Activated CD4-positive, alpha-beta memory T cell treated with anti-CD3 and anti-CD28 coated beads for 36 hours (primary cell): ENCODE measurements around the gene CEACAM16. TPM values are rescaled to one million over a fixed set of nuclear protein-coding genes. Genes with fewer than 3 reads are reported as not detected.
A peak's percentile ranks its signal among the peaks of the same experiment; 100 is the strongest.

Source experiments
- CTCF ChIA-PET: fragments of 350-600 bp; sonication (Branson Sonifier 250); formaldehyde crosslinking; loops from one replicate; lab custom pipeline; 2021; ENCODE audit warnings: antibody characterized with exemption, inconsistent platforms; lab: Charles Lee
- POLR2A ChIA-PET: fragments of 350-600 bp; sonication (Branson Sonifier 250); formaldehyde crosslinking; loops from one replicate; lab custom pipeline; 2021; ENCODE audit warnings: antibody characterized with exemption; lab: Charles Lee
- DNase-seq: peaks from one replicate; pipeline ENCODE4 v3.0.0-alpha.2; 2020
- H3K27ac Mint-ChIP-seq: one replicate; pipeline ENCODE4 v1.8.0; 2021; ENCODE audit warnings: mixed read lengths
- H3K27me3 Mint-ChIP-seq: one replicate; pipeline ENCODE4 v1.8.0; 2021; ENCODE audit warnings: mixed read lengths
- H3K36me3 Mint-ChIP-seq: one replicate; pipeline ENCODE4 v1.8.0; 2021; ENCODE audit warnings: mixed read lengths
- H3K4me1 Mint-ChIP-seq: one replicate; pipeline ENCODE4 v1.8.0; 2021; ENCODE audit warnings: low read depth, mixed read lengths
- H3K4me3 Mint-ChIP-seq: one replicate; pipeline ENCODE4 v1.8.0; 2021; ENCODE audit warnings: mild to moderate bottlenecking, mixed read lengths
- H3K9me3 Mint-ChIP-seq: one replicate; pipeline ENCODE4 v1.8.0; 2021; ENCODE audit warnings: mixed read lengths
- intact Hi-C: fragments of 100-400 bp; cut with micrococcal nuclease; formaldehyde crosslinking; loops from one replicate; pipeline ENCODE4 v1.15.1; 2023
- total RNA-seq, 2 experiments: library from RNA; stranded (reverse); gene quantifications; one replicate each; pipeline ENCODE4 v1.2.3, GENCODE V29; 2021

The CEACAM16 gene
- not detected for total RNA-seq

GRCh38 chr19:44698492-44699201 lies at the start of gene CEACAM16:
Gene CEACAM16, plus strand, starts transcription at chr19:44699151. Its CDS starts 2,306 bp downstream, at chr19:44701457.
- Mint-ChIP-seq H3K36me3 (no peaks in the 10 kb centered on the region), H3K4me1 (peaks cover 6% of the 10 kb centered on the region), H3K27me3 (no peaks in the 10 kb centered on the region), H3K27ac (no peak within 1 kb of the TSS), H3K4me3 (no peak within 1 kb of the TSS), H3K9me3 (no peaks in the 10 kb centered on the region)
- POLR2A ChIA-PET, result no interaction called here
- CTCF ChIA-PET, result no interaction called here
- intact Hi-C loops, result no loop called here
- DNase-seq, result no peak

GRCh38 chr19:44649578-44650145 lies 49.3 kb upstream of the CEACAM16 start:
- Mint-ChIP-seq H3K36me3 (peaks cover 2% of the 10 kb centered on the region), H3K4me1 (peaks cover 4% of the 10 kb centered on the region), H3K9me3 (no peaks in the 10 kb centered on the region), H3K27ac (no peak overlapping the region), H3K27me3 (peaks cover 10% of the 10 kb centered on the region), H3K4me3 (no peak overlapping the region)
- ChIA-PET POLR2A (no interaction called here), CTCF (interaction anchor here (1.8 kb wide), 1 partner anchor 74 kb away, joined by 5 read pairs; no protein-coding TSS in a partner anchor)
- DNase-seq, result no peak
- intact Hi-C loops, result loop anchor here (5.0 to 10.0 kb wide), 2 partner anchors 43 to 195 kb away; partner anchors contain the start of gene NECTIN2

GRCh38 chr19:44653343-44653742 lies 45.6 kb upstream of the CEACAM16 start:
- H3K4me1 Mint-ChIP-seq, result peaks cover 10% of the 10 kb centered on the region
- H3K36me3 Mint-ChIP-seq, result peaks cover 7% of the 10 kb centered on the region
- no peak for DNase-seq
- ChIA-PET POLR2A (no interaction called here), CTCF (interaction anchor here (0.7 to 2.8 kb wide), 5 partner anchors 9 to 191 kb away, joined by 3 to 8 read pairs (median 3); no protein-coding TSS in a partner anchor)
- no peak overlapping the region for H3K4me3 Mint-ChIP-seq
- no peaks in the 10 kb centered on the region for H3K9me3 Mint-ChIP-seq
- intact Hi-C loops, result loop anchor here (5.0 to 10.0 kb wide), 2 partner anchors 39 to 191 kb away; partner anchors contain the start of gene NECTIN2
- H3K27me3 Mint-ChIP-seq, result no peaks in the 10 kb centered on the region
- no peak overlapping the region for H3K27ac Mint-ChIP-seq

- no peaks in the 10 kb centered on the region for H3K9me3 Mint-ChIP-seq
- intact Hi-C loops, result loop anchor here (1.0 to 10.0 kb wide), 4 partner anchors 38 to 191 kb away; partner anchors contain the start of gene NECTIN2
- no peak overlapping the region for H3K4me3 Mint-ChIP-seq
- no peak overlapping the region for H3K27ac Mint-ChIP-seq
- H3K36me3 Mint-ChIP-seq, result peaks cover 7% of the 10 kb centered on the region
- POLR2A ChIA-PET, result no interaction called here
- H3K4me1 Mint-ChIP-seq, result peaks cover 10% of the 10 kb centered on the region
- H3K27me3 Mint-ChIP-seq, result no peaks in the 10 kb centered on the region
- CTCF ChIA-PET, result interaction anchor here (0.6 to 2.3 kb wide), 22 partner anchors 10 to 1444 kb away, joined by 3 to 16 read pairs (median 4); partner anchors contain the start of gene PVR
- peak; percentile 87 for DNase-seq
Observed at GRCh38 chr19:44653977-44654774, 44.8 kb upstream of the CEACAM16 start.

GRCh38 chr19:44657211-44657921 lies 41.6 kb upstream of the CEACAM16 start:
- Mint-ChIP-seq H3K36me3 (peaks cover 7% of the 10 kb centered on the region), H3K9me3 (no peaks in the 10 kb centered on the region), H3K4me3 (no peak overlapping the region), H3K27ac (no peak overlapping the region), H3K4me1 (peaks cover 10% of the 10 kb centered on the region), H3K27me3 (no peaks in the 10 kb centered on the region)
- CTCF ChIA-PET, result interaction anchor here (0.6 to 2.7 kb wide), 19 partner anchors 9 to 113 kb away, joined by 3 to 31 read pairs (median 3); partner anchors contain the start of gene PVR
- DNase-seq, result peak; percentile 76
- intact Hi-C loops, result loop anchor here (2.0 to 10.0 kb wide), 2 partner anchors 87 to 187 kb away; partner anchors contain the start of gene NECTIN2
- POLR2A ChIA-PET, result no interaction called here

- Mint-ChIP-seq H3K4me3 (no peak overlapping the region), H3K36me3 (peaks cover 7% of the 10 kb centered on the region), H3K27me3 (no peaks in the 10 kb centered on the region), H3K27ac (no peak overlapping the region), H3K9me3 (no peaks in the 10 kb centered on the region), H3K4me1 (peaks cover 10% of the 10 kb centered on the region)
- CTCF ChIA-PET, result interaction anchor here (0.6 to 2.7 kb wide), 5 partner anchors 12 to 112 kb away, joined by 3 to 31 read pairs (median 4); no protein-coding TSS in a partner anchor
- DNase-seq, result no peak
- POLR2A ChIA-PET, result no interaction called here
- intact Hi-C loops, result loop anchor here (10.0 kb wide), 1 partner anchor 187 kb away; the partner anchor contains the start of gene NECTIN2
Observed at GRCh38 chr19:44658069-44658733, 40.8 kb upstream of the CEACAM16 start.

- H3K27ac Mint-ChIP-seq, result no peak overlapping the region
- intact Hi-C loops, result no loop called here
- no peak overlapping the region for H3K4me3 Mint-ChIP-seq
- H3K9me3 Mint-ChIP-seq, result no peaks in the 10 kb centered on the region
- no peaks in the 10 kb centered on the region for H3K27me3 Mint-ChIP-seq
- ChIA-PET CTCF (no interaction called here), POLR2A (no interaction called here)
- no peak for DNase-seq
- H3K36me3 Mint-ChIP-seq, result peaks cover 3% of the 10 kb centered on the region
- H3K4me1 Mint-ChIP-seq, result peaks cover 5% of the 10 kb centered on the region
Observed at GRCh38 chr19:44660081-44660480, 38.9 kb upstream of the CEACAM16 start.

- Mint-ChIP-seq H3K27ac (no peak overlapping the region), H3K4me1 (peaks cover 5% of the 10 kb centered on the region), H3K4me3 (no peak overlapping the region), H3K27me3 (no peaks in the 10 kb centered on the region), H3K36me3 (no peaks in the 10 kb centered on the region), H3K9me3 (no peaks in the 10 kb centered on the region)
- ChIA-PET CTCF (no interaction called here), POLR2A (no interaction called here)
- intact Hi-C loops, result no loop called here
- no peak for DNase-seq
Observed at GRCh38 chr19:44661205-44661604, 37.7 kb upstream of the CEACAM16 start.

- no peak overlapping the region for H3K4me3 Mint-ChIP-seq
- H3K27me3 Mint-ChIP-seq, result no peaks in the 10 kb centered on the region
- DNase-seq, result no peak
- peaks cover 5% of the 10 kb centered on the region for H3K4me1 Mint-ChIP-seq
- POLR2A ChIA-PET, result no interaction called here
- no peaks in the 10 kb centered on the region for H3K9me3 Mint-ChIP-seq
- intact Hi-C loops, result no loop called here
- CTCF ChIA-PET, result interaction anchor here (0.8 kb wide), 1 partner anchor 9 kb away, joined by 3 read pairs; no protein-coding TSS in a partner anchor
- no peaks in the 10 kb centered on the region for H3K36me3 Mint-ChIP-seq
- no peak overlapping the region for H3K27ac Mint-ChIP-seq
Observed at GRCh38 chr19:44661904-44662303, 37.0 kb upstream of the CEACAM16 start.

- no peaks in the 10 kb centered on the region for H3K36me3 Mint-ChIP-seq
- ChIA-PET CTCF (interaction anchor here (0.7 to 1.9 kb wide), 2 partner anchors 8 to 92 kb away, joined by 4 to 8 read pairs; no protein-coding TSS in a partner anchor), POLR2A (no interaction called here)
- no peak overlapping the region for H3K27ac Mint-ChIP-seq
- H3K4me1 Mint-ChIP-seq, result no peaks in the 10 kb centered on the region
- DNase-seq, result no peak
- no peaks in the 10 kb centered on the region for H3K9me3 Mint-ChIP-seq
- no peaks in the 10 kb centered on the region for H3K27me3 Mint-ChIP-seq
- intact Hi-C loops, result no loop called here
- H3K4me3 Mint-ChIP-seq, result no peak overlapping the region
Observed at GRCh38 chr19:44662691-44663385, 36.1 kb upstream of the CEACAM16 start.
